BJ (cell line): ENCODE measurements around the gene HYAL4. TPM values are rescaled to one million over a fixed set of nuclear protein-coding genes. Genes with fewer than 3 reads are reported as not detected.

Experiments
- CTCF ChIA-PET: fragments of 350-600 bp; formaldehyde crosslinking; extraction: SDS; loops from one replicate; lab custom pipeline; 2021; ENCODE audit warnings: antibody characterized with exemption, inconsistent platforms; lab: Yijun Ruan, JAX
- POLR2A ChIA-PET: fragments of 300-600 bp; sonication (Branson Sonifier 250); formaldehyde crosslinking; extraction: SDS; loops from one replicate; lab custom pipeline; 2021; ENCODE audit warnings: antibody characterized with exemption; lab: Charles Lee
- DNase-seq: peaks from one replicate; pipeline ENCODE4 v3.0.0-alpha.2; 2011; ENCODE audit warnings: low read depth
- H3K27me3 ChIP-seq: 2 replicates; pipeline ENCODE4 v1.6.0; 2011; ENCODE audit warnings: low read length; ENCODE audit not compliant: control insufficient read depth, insufficient read depth
- H3K36me3 ChIP-seq: 2 replicates; pipeline ENCODE4 v1.5.1; 2011; ENCODE audit warnings: low read length; ENCODE audit not compliant: control insufficient read depth, insufficient read depth
- H3K4me3 ChIP-seq: 2 replicates; pipeline ENCODE4 v1.5.1; 2011; ENCODE audit warnings: low read depth, mild to moderate bottlenecking, control low read depth, low read length
- CTCF ChIP-seq: IDR thresholded peaks from 2 replicates; pipeline ENCODE4 v1.5.1; 2011; ENCODE audit warnings: low read depth, mild to moderate bottlenecking, control low read depth, inconsistent platforms, low read length, moderate library complexity; ENCODE audit not compliant: insufficient read depth
- polyA plus RNA-seq: library from polyadenylated mRNA; depleted of rRNA; stranded (reverse); fragments of >200 nt; gene quantifications from 2 replicates; pipeline ENCODE4 v1.2.3, GENCODE V29; 2011; rRNA removed

Gene HYAL4
- polyA plus RNA-seq, 1 experiment: not detected

- no peak for DNase-seq
- Histone ChIP-seq H3K4me3 (no peak overlapping the region), H3K27me3 (no peaks in the 10 kb centered on the region), H3K36me3 (no peaks in the 10 kb centered on the region)
- ChIA-PET POLR2A (no interaction called here), CTCF (no interaction called here)
- TF ChIP-seq CTCF: no peak
Observed at GRCh38 chr7:123916240-123916724, 71.3 kb downstream of the HYAL4 start.

GRCh38 chr7:123917878-123918277 lies 72.9 kb downstream of the HYAL4 start:
- H3K27me3 ChIP-seq: no peaks in the 10 kb centered on the region
- ChIA-PET CTCF (no interaction called here), POLR2A (no interaction called here)
- H3K36me3 ChIP-seq: no peaks in the 10 kb centered on the region
- H3K4me3 ChIP-seq: no peak overlapping the region
- no peak for DNase-seq
- TF ChIP-seq CTCF: no peak

- POLR2A ChIA-PET: no interaction called here
Observed at GRCh38 chr7:123918309-123918708, 73.3 kb downstream of the HYAL4 start.

GRCh38 chr7:123923599-123923998 lies 78.6 kb downstream of the HYAL4 start:
- Histone ChIP-seq H3K27me3 (no peaks in the 10 kb centered on the region), H3K4me3 (no peak overlapping the region), H3K36me3 (no peaks in the 10 kb centered on the region)
- ChIA-PET POLR2A (no interaction called here), CTCF (interaction anchor here (0.6 kb wide), 1 partner anchor 48 kb away, joined by 3 read pairs; no protein-coding TSS in a partner anchor)
- DNase-seq: no peak
- TF ChIP-seq CTCF: no peak

More at GRCh38 chr7:123918309-123918708, 73.3 kb downstream of the HYAL4 start:
- no peak overlapping the region for H3K4me3 ChIP-seq
- no peaks in the 10 kb centered on the region for H3K27me3 ChIP-seq
- no peak for DNase-seq
- H3K36me3 ChIP-seq: no peaks in the 10 kb centered on the region
- CTCF ChIA-PET: no interaction called here
- no peak for TF ChIP-seq CTCF

- no peak within 1 kb of the TSS for H3K4me3 ChIP-seq
- H3K27me3 ChIP-seq: no peaks in the 10 kb centered on the region
Observed at GRCh38 chr7:123924941-123925340, 80.0 kb downstream of the HYAL4 start, which contains the start of gene SPAM1. Gene SPAM1 (plus strand): TSS chr7:123925241. CDS start chr7:123953571, 28,330 bp downstream.

More at GRCh38 chr7:123924941-123925340, 80.0 kb downstream of the HYAL4 start, which contains the start of gene SPAM1:
- no peaks in the 10 kb centered on the region for H3K36me3 ChIP-seq
- no peak for TF ChIP-seq CTCF
- DNase-seq: no peak
- ChIA-PET POLR2A (no interaction called here), CTCF (interaction anchor here (0.6 kb wide), 1 partner anchor 24 kb away, joined by 3 read pairs; no protein-coding TSS in a partner anchor)

Other genes with a start within 250 kb of the HYAL4 start
- gene ASB15, start 243.3 kb upstream of the HYAL4 start, polyA plus RNA-seq: not detected in 2 replicates
- not detected in 2 replicates for gene LMOD2, start 189.3 kb upstream of the HYAL4 start, polyA plus RNA-seq
- gene WASL, start 96.2 kb upstream of the HYAL4 start, polyA plus RNA-seq: 4.0 and 6.6 TPM in 2 replicates
- not detected in 2 replicates for gene SPAM1, start 80.1 kb downstream of the HYAL4 start, polyA plus RNA-seq
- gene TMEM229A, start 187.9 kb downstream of the HYAL4 start, polyA plus RNA-seq: not detected in 2 replicates